HG02970 (cell line): Measurements from ENCODE around the gene PRRT3.
"Not testable (repeated sequence)": the region's sequence is repeated elsewhere in the genome, so short reads cannot be mapped to it uniquely, and the experiment has no call there.

Source experiments
- ATAC-seq: cut with Tn5 transposase; IDR thresholded peaks from one replicate; pipeline ENCODE4 v1.9.1; 2021; ENCODE audit warnings: mild to moderate bottlenecking, moderate library complexity, moderate number of reproducible peaks; ENCODE audit not compliant: unreplicated experiment, low FRiP score

Gene PRRT3

DNA sequence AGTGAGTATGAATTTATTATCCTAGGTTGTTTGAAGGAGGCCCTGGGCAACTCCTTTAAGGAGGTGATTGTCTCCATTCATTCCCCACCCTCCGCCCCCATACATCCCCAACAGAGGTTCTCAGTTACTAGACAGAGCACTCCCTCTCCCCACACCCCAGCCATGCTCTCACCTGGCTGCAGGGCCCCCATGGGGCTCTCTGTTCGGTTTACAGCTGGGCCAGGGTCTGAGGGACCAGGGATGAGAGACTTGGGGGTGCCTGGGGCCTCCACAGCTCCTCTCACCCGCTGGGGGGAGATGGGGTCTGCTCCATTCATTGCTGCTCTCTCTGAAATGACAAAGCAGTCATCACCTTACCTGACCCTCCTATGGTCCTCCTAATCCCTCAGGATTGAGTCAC is 3.6 kb downstream of the PRRT3 start:
- ATAC-seq = no peak

DNA sequence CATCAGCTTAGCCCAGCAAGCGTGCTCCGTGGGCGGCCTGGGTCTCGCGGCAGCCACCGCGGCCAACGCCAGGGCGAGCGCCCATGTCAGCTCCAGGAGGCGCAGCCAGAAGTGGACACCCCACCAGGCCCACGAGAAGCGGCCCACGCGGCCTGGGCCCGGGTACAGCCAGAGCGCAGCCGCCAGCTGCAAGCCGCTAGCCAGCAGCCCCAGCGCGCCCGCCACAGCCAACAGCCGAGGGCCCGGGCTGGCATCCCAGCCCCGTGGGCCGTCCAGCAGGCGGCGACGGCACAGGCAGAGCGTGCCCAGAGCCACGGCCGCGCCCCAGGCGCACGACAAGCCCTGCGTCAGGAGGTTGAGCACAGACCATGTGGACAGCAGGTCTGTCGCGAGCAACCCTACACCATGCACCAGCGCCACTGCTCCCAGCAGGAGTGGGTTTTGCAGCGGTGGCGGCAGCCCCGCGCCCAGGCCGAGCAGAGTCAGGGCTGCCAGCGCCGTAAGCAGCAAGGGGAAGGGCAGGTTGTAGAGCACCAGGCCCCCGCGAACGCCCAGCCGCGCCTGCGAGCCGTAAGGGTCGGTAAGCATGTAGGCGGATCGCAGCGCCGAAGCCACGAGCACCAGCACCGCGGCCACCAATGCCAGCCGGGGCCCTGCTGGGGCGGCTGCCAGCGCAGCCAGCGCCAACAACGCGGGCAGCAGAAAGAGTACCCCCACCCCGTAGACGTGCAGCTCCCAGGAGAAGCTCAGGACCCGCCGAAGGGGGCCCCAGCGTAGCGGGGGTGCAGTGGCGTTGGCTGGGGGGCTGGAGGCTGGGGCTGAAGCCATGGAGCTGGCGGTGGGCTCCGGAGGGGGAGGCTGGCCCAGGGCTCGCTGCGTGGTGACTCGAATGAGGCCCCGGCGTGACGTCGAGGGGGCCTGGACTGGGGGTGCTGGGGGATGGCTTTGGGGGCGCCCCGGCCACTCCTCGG is 4.9 kb downstream of the PRRT3 start:
- ATAC-seq = no peak

DNA sequence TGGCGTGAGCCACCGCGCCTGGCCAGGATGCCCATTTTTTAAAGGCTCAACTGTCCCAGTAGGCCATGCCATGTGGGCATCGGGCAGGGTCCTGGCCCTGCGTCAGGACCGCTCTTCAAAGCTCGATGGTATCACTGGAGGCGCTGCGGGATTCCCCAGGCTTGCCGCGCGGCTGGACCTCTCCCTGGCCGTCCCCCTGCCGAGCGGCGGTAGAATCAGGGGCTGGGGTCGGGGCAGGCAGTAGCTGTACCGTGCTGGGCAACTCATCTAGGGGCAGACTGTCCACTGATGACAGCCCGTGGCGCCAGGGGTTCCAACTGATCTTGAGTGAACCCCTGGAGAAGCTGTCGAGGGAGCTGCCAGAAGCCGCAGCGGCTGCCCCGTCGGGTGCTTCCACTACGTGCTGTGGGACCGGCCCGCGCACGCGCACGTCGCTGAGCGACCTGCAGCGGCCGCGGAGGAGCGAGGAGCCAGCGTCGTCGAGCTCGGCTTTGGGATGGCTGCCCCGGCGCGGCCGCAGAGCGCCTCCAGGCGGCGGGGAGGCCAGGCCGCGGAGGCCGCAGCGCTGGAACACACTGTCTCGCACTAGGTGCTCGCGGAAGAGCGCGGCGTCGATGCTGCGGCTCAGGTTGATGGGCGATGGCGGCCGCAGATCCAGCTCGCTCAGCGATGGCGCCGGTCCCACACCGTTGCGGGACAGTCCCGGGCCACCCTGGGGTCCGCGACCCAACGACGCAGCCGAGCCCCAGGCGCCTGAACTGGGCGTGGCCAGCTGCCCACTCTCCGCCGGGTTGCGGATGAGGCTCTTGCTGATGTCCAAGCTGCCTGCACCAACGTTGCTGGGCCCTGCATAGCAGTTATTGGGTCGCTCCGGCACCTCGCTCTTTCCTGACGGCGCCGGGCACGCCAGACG is 5.8 kb downstream of the PRRT3 start:
- ATAC-seq = peak; percentile 68

DNA sequence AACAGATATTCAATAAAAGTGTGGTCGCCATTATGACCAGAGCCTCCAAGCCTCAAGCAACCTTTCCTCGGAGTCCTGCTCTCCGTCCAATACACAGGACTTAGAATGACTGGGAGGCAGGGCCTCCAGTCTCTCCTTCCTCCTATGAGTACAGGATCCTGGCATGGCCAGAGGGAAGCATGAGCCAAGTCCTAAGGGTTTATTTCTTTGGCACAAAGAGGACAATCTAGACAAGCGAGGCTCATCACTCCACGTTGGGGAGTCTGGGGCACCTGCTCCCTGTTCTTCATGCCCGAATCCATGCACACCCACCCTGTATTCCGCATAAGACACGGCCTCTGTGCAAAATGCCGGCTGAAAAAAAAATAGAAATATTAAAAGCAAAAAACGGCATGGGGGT is 6.8 kb downstream of the PRRT3 start:
- no peak for ATAC-seq

DNA sequence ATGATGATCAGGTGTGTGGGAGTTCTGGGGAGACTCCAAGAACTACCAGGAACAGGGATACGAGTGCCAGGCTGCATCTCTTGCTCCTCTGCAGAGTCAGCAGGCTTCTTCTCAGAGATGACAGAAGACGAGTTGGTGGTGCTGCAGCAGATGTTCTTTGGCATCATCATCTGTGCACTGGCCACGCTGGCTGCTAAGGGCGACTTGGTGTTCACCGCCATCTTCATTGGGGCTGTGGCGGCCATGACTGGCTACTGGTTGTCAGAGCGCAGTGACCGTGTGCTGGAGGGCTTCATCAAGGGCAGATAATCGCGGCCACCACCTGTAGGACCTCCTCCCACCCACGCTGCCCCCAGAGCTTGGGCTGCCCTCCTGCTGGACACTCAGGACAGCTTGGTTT is 7.9 kb downstream of the PRRT3 start:
- ATAC-seq = no peak

DNA sequence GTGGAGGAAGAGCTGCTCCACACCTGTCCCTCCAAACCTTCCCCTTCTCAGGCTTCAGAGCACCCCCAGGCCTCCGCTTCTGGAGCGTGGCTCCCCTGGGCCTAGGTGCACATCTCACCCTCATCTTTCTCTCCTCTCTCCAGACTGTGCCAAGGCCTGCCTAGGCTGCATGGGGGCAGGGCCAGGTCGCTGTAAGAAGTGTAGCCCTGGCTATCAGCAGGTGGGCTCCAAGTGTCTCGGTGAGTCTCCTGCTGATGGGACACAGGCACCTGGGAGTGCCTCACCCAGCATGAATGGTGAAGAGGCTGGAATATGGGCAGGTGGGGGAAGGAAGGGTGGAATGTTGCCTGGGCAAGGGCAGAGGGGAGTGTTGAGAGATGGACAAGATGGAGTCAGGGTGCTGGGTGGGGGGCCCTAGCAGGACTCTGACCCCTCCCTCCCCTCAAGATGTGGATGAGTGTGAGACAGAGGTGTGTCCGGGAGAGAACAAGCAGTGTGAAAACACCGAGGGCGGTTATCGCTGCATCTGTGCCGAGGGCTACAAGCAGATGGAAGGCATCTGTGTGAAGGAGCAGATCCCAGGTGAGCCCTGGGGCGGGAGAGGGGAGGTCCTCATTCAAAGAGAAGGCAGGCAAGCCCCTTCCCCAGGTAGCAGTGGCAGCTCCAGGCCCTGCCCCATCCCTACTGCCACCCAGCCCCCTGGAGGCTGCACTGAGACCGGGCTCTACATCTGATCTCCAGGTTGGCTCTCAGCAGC is 9.1 kb downstream of the PRRT3 start:
- no peak for ATAC-seq

DNA sequence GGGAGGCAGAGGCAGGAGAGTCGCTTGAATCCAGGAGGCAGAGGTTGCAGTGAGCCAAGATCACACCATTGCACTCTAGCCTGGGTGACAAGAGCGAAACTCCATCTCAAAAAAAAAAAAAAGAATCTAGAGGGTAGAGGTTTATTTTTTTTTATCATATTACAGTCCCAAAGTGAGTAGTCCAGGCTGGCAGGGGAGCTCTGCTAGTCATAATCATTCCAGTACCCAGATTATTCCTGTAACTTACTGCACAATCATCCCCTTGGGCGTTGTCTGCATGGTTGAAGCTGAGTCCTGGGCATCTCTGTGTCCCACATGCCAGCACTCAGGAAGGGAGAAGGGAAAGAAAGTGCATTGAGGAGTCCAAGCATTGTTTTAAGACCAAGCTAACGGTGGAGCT is 10.0 kb downstream of the PRRT3 start:
- no peak for ATAC-seq

DNA sequence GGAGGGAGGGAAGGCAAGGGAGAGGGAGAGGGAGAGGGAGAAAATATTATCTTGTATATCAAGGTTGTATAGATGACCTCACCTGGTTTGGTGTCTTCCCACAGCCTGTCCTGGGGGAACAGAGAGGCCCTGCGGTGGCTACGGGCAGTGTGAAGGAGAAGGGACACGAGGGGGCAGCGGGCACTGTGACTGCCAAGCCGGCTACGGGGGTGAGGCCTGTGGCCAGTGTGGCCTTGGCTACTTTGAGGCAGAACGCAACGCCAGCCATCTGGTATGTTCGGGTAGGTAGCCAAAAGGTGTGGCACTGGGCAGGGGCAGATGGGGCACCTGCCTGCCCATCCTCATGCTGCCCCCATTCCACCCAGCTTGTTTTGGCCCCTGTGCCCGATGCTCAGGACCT is 11.5 kb downstream of the PRRT3 start:
- ATAC-seq = no peak

DNA sequence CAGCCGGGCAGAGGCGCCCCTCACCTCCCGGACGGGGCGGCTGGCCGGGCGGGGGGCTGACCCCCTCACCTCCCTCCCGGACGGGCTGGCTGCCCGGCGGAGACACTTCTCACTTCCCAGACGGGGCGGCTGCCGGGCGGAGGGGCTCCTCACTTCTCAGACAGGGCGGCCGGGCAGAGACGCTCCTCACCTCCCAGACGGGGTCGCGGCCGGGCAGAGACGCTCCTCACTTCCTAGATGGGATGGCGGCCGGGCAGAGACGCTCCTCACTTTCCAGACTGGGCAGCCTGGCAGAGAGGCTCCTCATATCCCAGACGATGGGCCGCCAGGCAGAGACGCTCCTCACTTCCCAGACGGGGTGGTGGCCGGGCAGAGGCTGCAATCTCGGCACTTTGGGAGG is 12.3 kb downstream of the PRRT3 start:
- not testable (repeated sequence) for ATAC-seq

DNA sequence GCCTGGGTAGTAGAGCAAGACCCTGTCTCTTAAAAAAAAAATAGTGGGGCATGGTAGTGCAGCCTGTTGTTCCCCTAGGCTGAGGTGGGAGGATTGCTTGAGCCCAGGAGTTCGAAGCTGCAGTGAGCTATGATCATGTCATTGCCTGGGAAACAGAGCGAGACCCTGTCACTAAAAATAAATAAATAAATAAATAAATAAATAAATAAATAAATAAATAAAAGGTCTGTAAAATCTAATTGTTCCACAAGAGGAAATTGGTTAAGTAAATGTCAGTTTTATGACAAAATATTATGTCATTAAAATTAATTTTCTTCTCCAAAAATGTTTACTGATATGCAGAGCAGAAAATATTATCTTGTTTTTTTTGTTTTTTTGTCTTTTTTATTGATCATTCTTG is 13.2 kb downstream of the PRRT3 start:
- ATAC-seq = no peak

DNA sequence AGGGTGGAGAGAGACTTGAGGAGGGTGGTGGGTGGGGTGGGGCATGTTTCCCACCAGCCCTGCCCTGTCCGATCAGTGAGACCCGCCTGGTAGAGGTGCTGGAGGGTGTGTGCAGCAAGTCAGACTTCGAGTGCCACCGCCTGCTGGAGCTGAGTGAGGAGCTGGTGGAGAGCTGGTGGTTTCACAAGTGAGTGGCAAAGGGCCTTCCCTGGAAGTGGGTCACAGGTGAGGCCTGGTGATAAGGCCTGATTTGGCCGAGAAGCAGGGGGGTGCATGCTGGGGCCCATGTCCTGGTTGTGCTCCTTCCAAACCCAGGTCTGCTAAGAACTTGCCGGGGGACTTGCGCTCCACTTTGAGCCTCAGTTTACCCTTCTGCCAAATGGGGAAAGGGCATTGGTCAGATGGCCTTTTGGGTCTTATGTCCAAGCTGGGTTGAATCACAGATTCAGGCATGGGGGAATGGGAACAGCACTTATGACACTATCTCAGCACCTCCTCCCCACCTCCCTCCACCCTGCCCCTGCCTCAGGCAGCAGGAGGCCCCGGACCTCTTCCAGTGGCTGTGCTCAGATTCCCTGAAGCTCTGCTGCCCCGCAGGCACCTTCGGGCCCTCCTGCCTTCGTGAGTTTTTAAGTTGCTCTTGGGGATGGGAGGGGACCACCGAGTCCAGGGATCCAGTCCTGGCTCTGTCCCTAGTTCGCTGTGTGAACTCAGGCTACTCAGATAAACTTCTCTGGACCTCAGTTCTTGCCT is 14.5 kb downstream of the PRRT3 start:
- ATAC-seq = no peak

DNA sequence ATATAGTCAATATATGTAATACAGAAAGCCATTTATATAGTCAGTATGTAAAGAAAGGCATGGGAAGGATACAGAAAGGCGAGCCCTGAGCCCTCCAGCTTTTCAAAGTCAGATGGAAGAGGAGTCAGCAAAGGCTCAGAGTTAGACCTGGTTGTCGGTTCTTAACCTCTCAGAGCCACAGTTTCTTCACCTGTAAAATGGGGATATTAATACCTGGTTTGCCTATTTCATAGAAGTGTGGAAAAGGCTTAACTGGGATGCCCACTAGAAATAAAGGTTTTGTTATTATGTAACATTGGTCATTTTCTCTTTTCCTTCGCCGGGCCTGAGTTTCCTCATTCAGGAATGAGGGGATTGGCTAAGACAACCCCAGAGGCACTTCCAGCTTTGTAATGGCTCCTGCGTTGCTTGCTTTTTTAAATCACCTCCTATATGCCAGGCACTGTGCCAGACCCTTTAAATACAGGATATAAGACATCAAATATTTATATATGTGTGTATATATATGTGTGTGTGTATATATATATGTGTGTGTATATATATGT is 16.2 kb downstream of the PRRT3 start:
- no peak for ATAC-seq

DNA sequence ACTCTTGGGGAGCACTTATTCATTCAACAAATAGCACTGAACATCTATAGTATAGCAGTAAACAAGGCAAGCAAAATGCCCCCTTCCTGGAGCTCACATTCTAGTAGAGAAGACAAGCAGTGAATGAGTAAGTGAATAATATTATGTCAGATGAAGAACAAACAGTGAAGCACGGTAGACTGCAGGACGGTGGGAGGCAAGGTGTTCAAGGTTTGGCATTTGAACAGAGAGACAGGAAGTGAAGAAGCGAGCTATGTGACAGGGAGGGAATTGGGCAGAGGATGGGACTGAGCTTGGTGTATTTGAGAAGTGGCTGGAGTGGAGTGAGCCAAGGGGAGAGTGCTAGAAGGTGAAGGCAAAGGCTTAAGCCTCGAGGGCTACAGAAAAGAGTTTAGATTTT is 17.2 kb downstream of the PRRT3 start:
- no peak for ATAC-seq

DNA sequence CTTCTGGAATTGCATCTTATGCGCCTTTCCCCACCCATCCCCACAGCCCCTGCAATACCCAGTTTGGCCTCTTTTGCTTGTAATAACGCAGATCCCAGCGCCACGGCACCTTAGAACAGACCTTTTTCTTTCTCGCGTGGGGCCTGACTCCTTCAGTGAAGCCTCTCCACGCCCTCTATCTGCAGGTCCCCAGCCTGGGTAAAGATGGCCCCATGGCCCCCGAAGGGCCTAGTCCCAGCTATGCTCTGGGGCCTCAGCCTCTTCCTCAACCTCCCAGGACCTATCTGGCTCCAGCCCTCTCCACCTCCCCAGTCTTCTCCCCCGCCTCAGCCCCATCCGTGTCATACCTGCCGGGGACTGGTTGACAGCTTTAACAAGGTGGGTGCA is 18.0 kb downstream of the PRRT3 start:
- ATAC-seq = no peak

DNA sequence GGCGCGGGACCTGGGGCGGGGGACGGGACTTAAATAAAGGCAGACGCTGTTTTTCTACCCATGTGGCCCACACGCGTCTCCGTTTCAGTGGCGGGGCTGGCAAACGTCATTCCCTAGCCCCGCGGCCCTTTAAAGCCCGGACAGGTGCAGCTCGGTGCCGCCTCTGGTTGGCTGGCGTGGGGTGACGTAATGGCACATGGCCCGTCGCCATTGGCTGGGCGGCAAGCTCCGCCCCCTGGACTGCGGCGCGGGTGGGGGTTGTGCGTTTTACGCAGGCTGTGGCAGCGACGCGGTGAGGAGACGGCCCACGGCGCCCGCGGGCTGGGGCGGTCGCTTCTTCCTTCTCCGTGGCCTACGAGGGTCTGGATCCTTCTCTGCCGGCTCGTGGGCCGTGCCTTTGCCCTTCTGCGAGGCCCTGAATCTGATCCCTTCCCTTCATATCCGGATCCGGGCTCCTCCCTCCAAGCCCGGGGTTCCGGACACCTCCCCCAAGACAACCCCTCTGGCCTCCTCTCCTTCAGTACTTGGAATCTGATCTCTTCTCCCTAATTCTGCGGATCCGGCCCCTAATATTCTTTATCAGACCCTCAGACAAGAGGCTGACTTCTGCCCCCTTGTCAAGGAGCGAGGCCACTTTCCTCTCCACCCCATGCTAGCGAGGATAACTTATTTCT is 18.5 kb downstream of the PRRT3 start, which contains the start of gene CRELD1:
Gene CRELD1, plus strand, starts transcription at position 274 of the 674 bp plus-strand sequence. CDS start 605 bp downstream, outside the sequence.
- peak; percentile 81 for ATAC-seq

DNA sequence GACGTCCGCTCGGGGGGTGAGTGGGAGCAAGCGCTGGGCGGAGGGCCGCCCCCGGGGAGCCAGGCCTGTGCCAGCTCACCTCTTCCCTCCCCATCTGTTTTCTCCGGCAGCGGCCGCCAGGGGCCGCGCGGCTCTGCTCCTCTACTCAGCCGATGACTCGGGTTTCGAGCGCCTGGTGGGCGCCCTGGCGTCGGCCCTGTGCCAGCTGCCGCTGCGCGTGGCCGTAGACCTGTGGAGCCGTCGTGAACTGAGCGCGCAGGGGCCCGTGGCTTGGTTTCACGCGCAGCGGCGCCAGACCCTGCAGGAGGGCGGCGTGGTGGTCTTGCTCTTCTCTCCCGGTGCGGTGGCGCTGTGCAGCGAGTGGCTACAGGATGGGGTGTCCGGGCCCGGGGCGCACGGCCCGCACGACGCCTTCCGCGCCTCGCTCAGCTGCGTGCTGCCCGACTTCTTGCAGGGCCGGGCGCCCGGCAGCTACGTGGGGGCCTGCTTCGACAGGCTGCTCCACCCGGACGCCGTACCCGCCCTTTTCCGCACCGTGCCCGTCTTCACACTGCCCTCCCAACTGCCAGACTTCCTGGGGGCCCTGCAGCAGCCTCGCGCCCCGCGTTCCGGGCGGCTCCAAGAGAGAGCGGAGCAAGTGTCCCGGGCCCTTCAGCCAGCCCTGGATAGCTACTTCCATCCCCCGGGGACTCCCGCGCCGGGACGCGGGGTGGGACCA is 19.2 kb downstream of the PRRT3 start:
- ATAC-seq = peak; percentile 65

DNA sequence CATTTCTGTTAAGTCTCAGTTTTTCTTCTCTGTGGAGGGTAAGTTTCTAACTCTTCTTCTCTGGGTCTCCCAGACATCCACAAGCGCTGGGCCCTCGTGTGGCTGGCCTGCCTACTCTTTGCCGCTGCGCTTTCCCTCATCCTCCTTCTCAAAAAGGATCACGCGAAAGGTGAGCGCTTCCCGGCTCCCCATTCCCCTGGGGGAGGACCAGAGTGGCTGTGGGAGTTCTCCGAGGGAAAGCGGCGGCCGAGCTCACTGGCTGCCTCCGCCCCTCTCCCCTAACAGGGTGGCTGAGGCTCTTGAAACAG is 19.7 kb downstream of the PRRT3 start:
- ATAC-seq = no peak

DNA sequence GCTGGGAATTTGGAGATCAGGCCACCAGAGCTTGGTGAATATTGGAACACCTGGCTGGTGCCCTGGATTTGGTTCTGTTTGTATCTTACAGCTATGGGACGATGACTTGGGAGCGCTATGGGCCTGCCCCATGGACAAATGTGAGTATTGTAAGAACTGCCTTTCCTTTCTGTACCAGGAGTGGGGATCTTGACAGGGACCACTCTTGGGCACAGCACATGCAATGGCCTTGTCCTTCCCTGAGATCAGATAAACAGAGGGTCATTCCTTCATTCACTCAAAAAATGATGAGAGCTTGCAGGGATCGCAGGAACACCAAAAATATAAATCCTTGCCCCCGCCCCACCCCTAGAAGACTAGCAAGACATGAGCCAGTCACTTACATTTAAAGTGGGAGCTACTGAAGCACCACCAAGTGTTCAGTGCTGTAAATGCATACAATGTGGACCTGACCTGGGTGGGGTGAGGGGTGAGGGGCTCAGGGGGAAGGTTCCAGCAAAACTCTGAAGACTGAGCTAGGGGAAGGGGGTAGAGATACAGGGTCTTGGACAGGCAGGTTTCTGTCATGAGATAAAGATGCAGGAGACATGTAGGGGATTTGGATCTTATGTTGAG is 21.3 kb downstream of the PRRT3 start:
- ATAC-seq = no peak
